Measurements from ENCODE around the gene FAM107B.

FAM107B gene

DNA sequence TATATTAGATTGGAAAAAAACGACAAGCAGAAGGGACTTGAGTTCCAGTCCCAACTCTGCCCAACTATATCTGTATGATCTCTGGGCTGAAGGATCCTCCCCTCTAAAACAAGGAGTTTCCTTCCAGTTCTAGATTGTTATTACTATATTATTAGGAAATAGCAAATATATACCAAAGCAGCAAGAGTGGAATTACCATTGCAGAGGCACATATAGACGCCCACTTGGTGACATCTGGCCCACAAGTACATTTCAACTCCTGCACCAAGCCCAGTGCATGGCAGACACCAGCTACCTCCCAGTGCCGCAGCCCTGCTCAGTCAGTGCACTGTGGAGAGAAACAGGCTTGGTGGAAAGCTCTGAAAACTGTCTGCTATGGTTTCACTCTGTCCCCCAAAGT lies 201.9 kb downstream of the FAM107B start:
- no peak for DNase-seq

DNA sequence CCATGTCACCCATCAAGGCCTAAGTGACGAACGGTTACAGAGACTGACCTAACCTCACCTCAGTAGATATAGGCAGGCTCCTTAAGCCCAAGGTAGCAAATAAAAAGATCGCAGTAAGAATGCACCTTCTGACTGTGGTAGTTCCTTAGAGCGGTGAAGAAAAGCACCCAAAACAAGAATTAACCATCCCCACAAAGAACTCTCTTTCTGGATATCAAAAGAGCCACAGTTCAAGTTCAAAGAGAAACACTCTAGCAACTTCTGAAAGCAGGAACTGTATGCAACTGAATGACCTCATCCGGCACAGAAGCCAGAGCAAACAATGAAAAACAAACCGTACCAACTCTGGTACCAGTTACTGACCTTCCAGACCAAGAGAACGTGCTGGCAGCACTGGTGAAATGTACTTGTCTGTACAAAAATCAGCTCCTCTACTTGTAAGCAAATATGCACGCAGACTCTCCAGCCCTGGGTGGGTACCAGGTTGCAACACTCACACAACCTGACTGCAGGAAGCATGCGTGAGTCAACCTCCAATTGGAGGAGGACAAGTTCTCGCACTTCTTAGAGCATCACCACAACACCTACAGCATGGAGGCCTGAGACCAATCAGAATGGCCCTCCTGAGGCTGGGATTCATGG lies 202.7 kb downstream of the FAM107B start:
- peak; percentile 87 for DNase-seq

- DNase-seq = peak; percentile 55
Measured at GRCh38 chr10:14570800-14571199, 203.9 kb downstream of the FAM107B start.

- peak; percentile 83 for DNase-seq
Measured at GRCh38 chr10:14569274-14570060, 205.2 kb downstream of the FAM107B start.

- DNase-seq = no peak
Measured at GRCh38 chr10:14567421-14567820, 207.3 kb downstream of the FAM107B start.

- DNase-seq = no peak
Measured at GRCh38 chr10:14566498-14566897, 208.2 kb downstream of the FAM107B start.

- no peak for DNase-seq
Measured at GRCh38 chr10:14565199-14565598, 209.5 kb downstream of the FAM107B start.

GRCh38 chr10:14564268-14564744 lies 210.4 kb downstream of the FAM107B start:
- peak; percentile 84 for DNase-seq

DNA sequence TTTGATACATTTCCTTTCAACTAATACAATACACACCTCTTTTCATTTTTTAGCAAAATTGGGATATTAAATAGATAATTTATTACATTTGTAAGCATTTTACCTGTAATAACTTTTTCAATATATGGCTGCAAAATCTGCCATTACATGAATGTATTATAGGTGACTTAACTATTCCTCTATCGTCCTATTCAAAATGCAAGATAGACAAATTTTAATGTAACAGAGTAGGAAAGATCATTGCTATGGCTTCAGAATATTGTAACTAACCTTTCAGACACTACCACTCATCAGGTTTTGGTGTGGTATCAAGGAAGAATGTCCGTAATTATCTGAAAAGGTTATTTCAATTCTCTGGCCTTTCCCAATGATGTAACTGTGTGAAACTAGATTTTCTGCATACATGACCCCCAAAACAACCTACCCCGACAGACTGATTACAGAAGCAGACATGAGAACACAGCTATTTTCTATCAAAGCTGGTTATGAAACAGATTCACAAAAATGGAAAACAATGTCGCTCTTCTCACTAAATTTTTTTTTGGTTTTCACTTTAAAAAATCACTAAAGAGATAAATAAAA lies 211.2 kb downstream of the FAM107B start:
- DNase-seq = no peak

DNA sequence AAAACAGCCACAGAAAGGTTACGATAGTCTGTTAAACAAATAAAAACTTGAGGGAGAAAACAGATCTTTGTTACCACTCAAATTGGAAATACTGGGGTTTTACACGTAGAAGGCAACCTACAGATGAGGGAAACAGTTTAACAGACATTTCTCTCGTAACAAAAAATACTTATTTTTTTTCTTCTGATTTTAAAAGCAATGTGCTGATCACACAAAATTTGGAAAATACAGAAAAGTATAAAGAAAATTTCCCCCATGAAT lies 211.7 kb downstream of the FAM107B start:
- DNase-seq = no peak

DNA sequence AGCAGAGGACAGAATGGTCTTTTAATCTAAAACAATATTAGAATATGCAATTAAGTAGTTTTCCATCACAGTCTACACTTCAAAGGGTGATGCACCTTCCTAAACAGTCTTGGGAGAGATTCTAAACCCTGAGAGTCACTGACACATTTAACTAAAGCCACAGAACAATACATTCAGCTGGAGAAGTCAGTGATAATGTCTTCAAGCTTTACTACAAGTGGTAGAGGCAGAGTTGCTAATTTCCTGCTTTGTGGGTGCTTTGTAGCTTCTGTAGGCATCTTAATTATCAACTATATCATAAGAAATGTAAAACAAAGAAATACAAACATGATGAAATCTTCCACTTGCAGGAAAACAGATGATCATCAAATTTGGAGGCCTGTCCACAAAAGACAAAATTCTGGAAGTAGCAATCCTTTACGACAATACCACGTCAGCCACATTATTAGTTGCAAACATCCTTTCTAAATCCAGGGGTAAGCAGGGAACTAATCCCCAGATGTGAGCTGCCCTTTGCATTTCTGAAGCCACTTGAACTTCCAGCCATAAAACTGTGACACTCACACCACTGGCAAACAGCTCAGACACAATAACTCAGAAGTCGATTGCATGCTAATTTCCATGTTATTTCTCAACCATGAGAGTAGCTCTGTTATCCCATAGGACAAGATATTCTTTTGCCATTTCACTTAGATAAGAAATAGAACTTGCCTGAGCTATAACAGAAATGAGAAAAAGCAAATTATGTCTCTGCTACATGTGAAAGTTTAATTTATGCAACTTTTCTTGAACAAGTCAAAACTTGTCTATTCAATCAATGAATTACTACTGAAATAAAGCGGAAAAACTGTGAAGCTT lies 212.2 kb downstream of the FAM107B start:
- peak; percentile 53 for DNase-seq

DNA sequence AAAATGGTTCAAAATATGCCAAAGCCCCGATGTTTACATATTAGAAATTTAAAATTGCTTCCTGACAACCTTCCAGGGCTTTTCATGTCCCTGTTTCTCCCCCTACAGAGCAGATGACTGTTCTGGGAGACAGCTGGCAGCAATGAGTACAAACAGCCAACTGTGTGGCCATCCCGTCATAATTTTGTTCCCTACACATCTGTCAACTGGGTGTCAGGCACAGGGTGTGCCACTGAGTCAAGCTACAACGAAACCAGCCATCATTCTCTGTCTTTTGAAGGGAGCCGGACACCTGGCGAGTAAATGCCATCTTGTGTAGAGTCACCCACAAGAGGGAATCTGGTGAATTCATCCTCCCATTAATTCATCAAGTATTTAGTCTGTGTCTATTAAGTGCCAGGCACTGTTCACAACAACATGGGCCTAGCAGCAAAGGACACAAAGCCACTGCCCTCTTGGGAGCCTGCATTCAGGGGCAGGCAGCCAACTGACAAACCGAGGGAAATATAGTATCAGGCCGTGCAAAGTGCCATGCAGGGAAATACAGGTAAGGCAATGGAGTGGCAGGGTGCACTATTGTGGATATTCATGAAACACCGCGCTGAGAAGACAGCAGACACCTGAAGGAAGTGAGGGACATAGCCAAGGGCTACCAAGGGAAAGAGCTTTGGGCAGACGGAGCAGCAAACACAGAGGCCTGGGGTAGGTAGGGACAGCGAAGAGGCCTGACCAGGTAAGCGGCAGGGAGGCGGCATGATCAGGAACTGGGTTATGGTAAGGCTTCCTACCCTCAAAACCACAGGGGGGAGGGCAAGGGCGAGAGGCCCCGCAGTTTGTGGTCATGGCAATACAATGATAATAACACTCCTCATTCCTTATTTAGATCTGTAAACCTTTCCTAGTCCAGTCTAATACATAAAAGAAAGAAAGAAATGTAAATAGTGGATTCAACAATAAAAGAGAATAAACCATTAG lies 213.6 kb downstream of the FAM107B start:
- peak; percentile 78 for DNase-seq

DNA sequence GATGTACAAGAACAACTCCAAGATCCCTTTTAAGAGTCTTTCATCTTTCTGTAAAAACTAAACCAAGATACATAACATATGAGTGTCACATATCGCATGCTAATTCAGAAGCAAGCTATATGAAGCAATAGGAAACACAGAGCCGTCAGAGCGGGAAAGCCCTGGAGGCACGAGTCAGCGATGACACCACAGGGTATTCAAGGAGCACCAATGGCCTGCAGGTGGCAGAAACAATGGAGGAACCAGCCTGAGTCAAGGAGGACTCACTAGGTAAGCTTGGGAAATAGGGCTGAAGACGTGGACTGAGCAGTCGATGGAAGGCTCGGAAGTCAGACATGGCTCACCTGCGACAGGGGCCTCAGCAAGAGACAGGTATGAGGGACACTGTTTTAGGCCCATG lies 214.4 kb downstream of the FAM107B start:
- peak; percentile 80 for DNase-seq

- no peak for DNase-seq
Measured at GRCh38 chr10:14558025-14558424, 216.7 kb downstream of the FAM107B start.

GRCh38 chr10:14557567-14557966 lies 217.1 kb downstream of the FAM107B start:
- no peak for DNase-seq

DNA sequence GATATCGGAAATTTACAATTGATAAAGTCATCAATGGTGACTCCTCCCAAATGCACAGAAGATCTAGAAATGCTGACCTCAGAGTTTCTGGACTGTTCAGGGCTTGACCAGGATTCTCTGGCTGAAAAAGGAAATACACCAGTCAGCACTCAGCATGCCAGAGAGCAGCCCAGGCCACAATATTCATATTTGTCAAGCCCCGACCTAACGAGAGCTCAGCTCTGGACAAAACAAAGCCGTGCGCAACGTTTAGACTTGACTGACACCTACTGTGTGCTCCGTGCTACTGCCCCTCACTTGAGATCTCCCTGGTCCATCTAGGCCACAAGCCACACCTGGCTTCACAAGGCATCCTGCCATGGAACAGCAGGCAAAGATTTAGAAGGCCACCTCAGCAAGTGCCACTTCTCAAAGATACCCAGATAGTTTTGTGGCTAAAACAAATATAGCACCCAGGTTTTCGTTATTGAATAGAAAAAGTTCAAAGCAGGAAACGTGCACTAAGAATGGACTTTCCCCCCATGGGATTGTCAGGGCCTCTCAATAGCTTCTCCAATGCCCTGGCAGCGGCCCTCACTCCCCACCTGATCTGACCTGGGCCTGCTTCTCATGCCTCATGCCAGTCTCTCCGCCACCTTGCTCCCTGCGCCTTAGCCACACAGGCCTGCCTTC lies 218.3 kb downstream of the FAM107B start:
- DNase-seq = peak; percentile 77

DNA sequence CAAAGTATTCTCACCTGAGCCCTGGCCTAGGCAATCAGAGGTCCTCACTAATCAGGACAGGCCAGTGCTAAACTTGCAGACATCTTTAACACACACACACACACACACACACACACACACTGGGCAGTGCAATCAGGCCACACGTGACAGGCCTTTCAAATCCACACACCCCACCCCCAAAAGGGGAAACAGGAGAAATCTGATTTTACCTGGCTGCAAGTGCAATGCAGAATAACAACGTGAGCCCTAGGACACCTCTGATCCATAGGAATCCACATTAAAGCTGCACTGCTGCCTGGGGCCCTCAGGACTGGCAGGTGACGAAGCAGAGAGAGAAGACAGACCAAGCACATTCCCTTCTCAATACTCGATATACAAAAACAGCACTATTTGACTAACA lies 218.9 kb downstream of the FAM107B start:
- DNase-seq = no peak

DNA sequence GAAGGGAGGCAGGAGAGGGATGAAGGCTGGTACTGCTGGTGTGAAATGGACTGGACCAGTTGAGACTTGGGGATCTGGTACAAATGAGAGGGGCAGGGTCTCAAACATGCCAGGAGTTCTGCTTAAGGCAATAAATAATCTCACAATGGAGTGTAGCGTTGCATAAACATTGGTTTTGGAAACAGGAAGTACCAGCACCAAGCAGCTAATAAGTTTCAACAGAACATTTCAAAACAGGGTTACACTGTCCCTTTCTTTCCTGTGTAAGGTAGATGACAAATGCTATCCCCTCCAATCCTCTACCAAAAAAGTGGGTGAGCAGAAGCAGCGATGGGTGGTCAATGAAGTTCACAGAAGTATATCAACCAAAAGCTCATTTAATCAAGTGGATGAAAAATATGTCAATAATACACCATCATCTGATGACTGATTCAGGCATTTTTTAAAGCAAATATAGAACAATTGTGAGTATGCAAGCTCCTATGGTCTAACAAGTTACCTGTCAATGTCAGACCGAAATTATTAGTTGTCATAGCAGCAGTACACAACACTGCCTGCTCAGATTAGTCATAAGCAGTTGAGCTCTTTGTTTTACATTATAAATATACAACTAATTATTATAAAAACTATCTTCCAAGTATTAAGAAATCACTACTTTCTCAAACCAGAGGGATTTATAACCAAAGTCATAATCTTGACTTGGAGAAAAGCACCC lies 220.0 kb downstream of the FAM107B start:
- peak; percentile 58 for DNase-seq

DNA sequence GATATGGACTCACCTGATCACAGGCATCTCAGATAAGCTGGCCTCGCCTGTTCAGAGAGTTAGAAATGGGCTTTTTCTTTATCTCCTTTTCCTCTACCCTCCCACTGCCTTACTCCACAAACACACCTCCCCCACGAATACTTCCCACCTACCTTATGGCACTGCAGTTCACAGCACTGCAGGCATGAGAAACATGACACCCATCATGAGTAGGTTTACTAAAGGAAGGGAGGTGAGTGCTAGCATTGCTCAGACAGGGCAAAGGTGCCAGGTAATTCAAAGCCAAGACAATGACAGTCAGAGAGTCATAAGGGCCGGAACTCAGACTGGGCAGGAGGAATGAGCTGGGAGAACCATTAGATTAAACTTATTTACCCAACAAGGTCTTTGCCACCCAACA lies 220.6 kb downstream of the FAM107B start:
- no peak for DNase-seq

- no peak for DNase-seq
Measured at GRCh38 chr10:14553448-14553847, 221.2 kb downstream of the FAM107B start.

GRCh38 chr10:14552015-14552414 lies 222.7 kb downstream of the FAM107B start:
- DNase-seq = no peak
